A549 (cell line): ENCODE data around the gene OTUB2. TPM values are rescaled to one million over a fixed set of nuclear protein-coding genes. Genes with fewer than 3 reads are reported as not detected.

Experiments
- ATAC-seq, 2 experiments: fragments of 200-7000 bp in 1 of 2; fragments of >200 bp in 1 of 2; cut with Nextera tagmentation in 1 of 2; cut with Tn5 transposase in 1 of 2; 3 replicates each; pipeline versions ENCODE4 v1.8.0 to v1.9.1; 2018 to 2020; ENCODE audit warnings: mild to moderate bottlenecking in 1 of 2, moderate library complexity in 1 of 2
- CTCF ChIA-PET: fragments of 300-600 bp; sonication (Branson Sonifier 250); formaldehyde crosslinking; extraction: SDS; loops from one replicate; lab custom pipeline; 2021; ENCODE audit warnings: antibody characterized with exemption, inconsistent platforms; lab: Yijun Ruan, JAX
- POLR2A ChIA-PET: fragments of 350-600 bp; formaldehyde crosslinking; extraction: SDS; loops from one replicate; lab custom pipeline; 2021; ENCODE audit warnings: antibody characterized with exemption, inconsistent platforms; lab: Yijun Ruan, JAX
- DNase-seq, 2 experiments: peaks; one replicate each; pipeline versions ENCODE4 v3.0.0 to v3.0.0-alpha.2; 2011 to 2016; ENCODE audit warnings: low read depth in 1 of 2, low spot score in 1 of 2
- FAIRE-seq: peaks from 2 replicates; lab custom pipeline; 2011; peaks lifted over from hg19 to GRCh38; lab: Jason Lieb, UNC
- H3K27ac ChIP-seq, 2 experiments: fragments of >200 bp; sonication (Bioruptor Twin); formaldehyde crosslinking; 3 replicates each; pipeline ENCODE4 v1.5.1; 2016 to 2017
- H3K4me1 ChIP-seq: fragments of >200 bp; sonication (Bioruptor Twin); formaldehyde crosslinking; 3 replicates; pipeline ENCODE4 v1.6.1; 2016
- H3K4me2 ChIP-seq: fragments of >200 bp; sonication (Bioruptor Twin); formaldehyde crosslinking; 3 replicates; pipeline ENCODE4 v1.6.1; 2016
- H3K4me3 ChIP-seq: fragments of >200 bp; sonication (Bioruptor Twin); formaldehyde crosslinking; 3 replicates; pipeline ENCODE4 v1.5.1; 2016
- H3K9me3 ChIP-seq: fragments of >200 bp; sonication (Bioruptor Twin); formaldehyde crosslinking; 3 replicates; pipeline ENCODE4 v1.6.1; 2016
- EHMT2 ChIP-seq: fragments of 200-600 bp; sonication (generic); IDR thresholded peaks from 2 replicates; pipeline ENCODE4 v1.6.1; 2016; ENCODE audit warnings: antibody characterized with exemption, low read depth, mild to moderate bottlenecking, moderate library complexity
- FOSB ChIP-seq: fragments of 250-450 bp; sonication (Bioruptor Pico); IDR thresholded peaks from 2 replicates; pipeline ENCODE4 v1.5.0; 2020; ENCODE audit warnings: mild to moderate bottlenecking, moderate library complexity
- FOXS1 ChIP-seq: fragments of 250-450 bp; sonication (Bioruptor Pico); IDR thresholded peaks from 2 replicates; pipeline ENCODE4 v1.5.0; 2020; ENCODE audit warnings: mild to moderate bottlenecking, moderate library complexity
- GATA3 ChIP-seq: IDR thresholded peaks from 2 replicates; pipeline ENCODE4 v1.6.1; 2012; ENCODE audit warnings: borderline replicate concordance
- HDAC2 ChIP-seq: fragments of 200-600 bp; sonication (generic); IDR thresholded peaks from 2 replicates; pipeline ENCODE4 v1.6.1; 2016
- HOXA7 ChIP-seq: fragments of 250-450 bp; sonication (Bioruptor Pico); IDR thresholded peaks from 2 replicates; pipeline ENCODE4 v1.5.0; 2020; ENCODE audit warnings: mild to moderate bottlenecking, moderate library complexity
- JUNB ChIP-seq: fragments of >200 bp; sonication (Bioruptor Twin); formaldehyde crosslinking; IDR thresholded peaks from 2 replicates; pipeline ENCODE4 v1.6.1; 2016
- MAFK ChIP-seq: fragments of 450-650 bp; IDR thresholded peaks from 2 replicates; pipeline ENCODE4 v1.6.1; 2014; ENCODE audit not compliant: partially characterized antibody
- NFE2L2 ChIP-seq: fragments of 150-350 bp; conservative IDR thresholded peaks from 2 replicates; pipeline ENCODE4 v1.6.1; 2014; ENCODE audit warnings: low read length
- PHF8 ChIP-seq: fragments of 200-600 bp; sonication (generic); IDR thresholded peaks from 2 replicates; pipeline ENCODE4 v1.6.1; 2016; ENCODE audit warnings: low read depth, mild to moderate bottlenecking, antibody characterized with exemption, moderate library complexity, borderline replicate concordance
- POLR2AphosphoS2 ChIP-seq: conservative IDR thresholded peaks from 2 replicates; pipeline ENCODE4 v1.6.1; 2012; ENCODE audit warnings: low read length, improper control_type of control experiment, inconsistent platforms
- RARB ChIP-seq: fragments of 250-450 bp; sonication (Bioruptor Pico); IDR thresholded peaks from 2 replicates; pipeline ENCODE4 v1.8.0; 2021; ENCODE audit warnings: mild to moderate bottlenecking, moderate library complexity
- RNF2 ChIP-seq: fragments of 200-600 bp; sonication (generic); IDR thresholded peaks from 2 replicates; pipeline ENCODE4 v1.6.1; 2016; ENCODE audit warnings: low read depth, mild to moderate bottlenecking, antibody characterized with exemption, moderate library complexity, borderline replicate concordance
- SMC3 ChIP-seq: fragments of >200 bp; sonication (Bioruptor Twin); formaldehyde crosslinking; IDR thresholded peaks from 3 replicates; pipeline ENCODE4 v1.6.1; 2018; ENCODE audit warnings: inconsistent platforms
- SREBF2 ChIP-seq: fragments of 450-650 bp; IDR thresholded peaks from 2 replicates; pipeline ENCODE4 v1.6.1; 2014; ENCODE audit warnings: mild to moderate bottlenecking, moderate library complexity
- ZSCAN20 ChIP-seq: fragments of 250-450 bp; sonication (Bioruptor Pico); IDR thresholded peaks from 2 replicates; pipeline ENCODE4 v1.8.0; 2022; ENCODE audit warnings: mild to moderate bottlenecking, moderate library complexity
- WGBS: methylation state at CpG from one replicate; pipeline ENCODE4 v1.1.6; 2017; ENCODE audit errors: missing lambda C conversion rate; 5-methylcytosine and 5-hydroxymethylcytosine counted together
- polyA plus RNA-seq, 4 experiments: library from polyadenylated mRNA; depleted of rRNA in 3 of 4; stranded (reverse); fragments of >200 nt; fragmentation: RNase III in 1 of 4; extraction: RNeasy Plus Mini Kit Qiagen cat#74134 plus additional on column Dnase treatment in 1 of 4; gene quantifications; 2 replicates in 3 of 4; 3 replicates in 1 of 4; pipeline ENCODE4 v1.2.3, GENCODE V29; 2011 to 2017
- TF ChIP-seq, protein P1 (sequence below): fragments of 250-450 bp; sonication (Bioruptor Pico); IDR thresholded peaks from 2 replicates; pipeline ENCODE4 v1.5.0; 2021; ENCODE audit warnings: mild to moderate bottlenecking, moderate library complexity, borderline replicate concordance
- TF ChIP-seq, protein P2 (sequence below): fragments of 250-450 bp; sonication (Bioruptor Pico); IDR thresholded peaks from 2 replicates; pipeline ENCODE4 v1.5.0; 2020; ENCODE audit warnings: low read depth, mild to moderate bottlenecking, moderate library complexity
- TF ChIP-seq, protein P3 (sequence below): IDR thresholded peaks from 2 replicates; pipeline ENCODE4 v1.6.1; 2012
- TF ChIP-seq, protein P4 (sequence below): fragments of >200 bp; sonication (Bioruptor Twin); formaldehyde crosslinking; IDR thresholded peaks from 3 replicates; pipeline ENCODE4 v1.6.1; 2016

OTUB2 gene
- polyA plus RNA-seq, 2 of the 4 experiments (the other 2 are of a cell fraction) = 1.2 to 2.5 TPM

DNA sequence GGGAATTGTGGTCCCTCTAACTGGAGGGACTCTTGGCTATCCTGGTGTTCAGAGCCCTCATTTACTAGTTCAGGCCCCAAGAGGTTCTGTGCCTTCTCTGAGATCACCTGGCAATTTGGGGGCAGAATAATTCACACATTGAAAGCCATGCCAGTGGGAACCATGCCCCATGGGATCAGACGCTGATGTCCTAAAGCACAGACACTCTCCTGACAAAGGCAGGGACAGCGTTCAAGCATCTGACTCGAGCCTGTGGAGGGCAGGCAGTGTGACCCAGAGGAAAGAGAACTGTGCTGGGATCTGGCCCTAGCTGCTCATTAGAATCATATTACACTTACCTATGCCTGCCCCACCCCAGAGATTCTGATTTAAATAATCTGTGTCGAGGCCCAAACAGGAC is 47.4 kb upstream of the OTUB2 start (continued):
- TF ChIP-seq FOSB (CRISPR knock-in tag) (no peak), GATA3 (no peak), SREBF2 (no peak), POLR2AphosphoS2 (no peak)
- TF ChIP-seq, protein P1, sequence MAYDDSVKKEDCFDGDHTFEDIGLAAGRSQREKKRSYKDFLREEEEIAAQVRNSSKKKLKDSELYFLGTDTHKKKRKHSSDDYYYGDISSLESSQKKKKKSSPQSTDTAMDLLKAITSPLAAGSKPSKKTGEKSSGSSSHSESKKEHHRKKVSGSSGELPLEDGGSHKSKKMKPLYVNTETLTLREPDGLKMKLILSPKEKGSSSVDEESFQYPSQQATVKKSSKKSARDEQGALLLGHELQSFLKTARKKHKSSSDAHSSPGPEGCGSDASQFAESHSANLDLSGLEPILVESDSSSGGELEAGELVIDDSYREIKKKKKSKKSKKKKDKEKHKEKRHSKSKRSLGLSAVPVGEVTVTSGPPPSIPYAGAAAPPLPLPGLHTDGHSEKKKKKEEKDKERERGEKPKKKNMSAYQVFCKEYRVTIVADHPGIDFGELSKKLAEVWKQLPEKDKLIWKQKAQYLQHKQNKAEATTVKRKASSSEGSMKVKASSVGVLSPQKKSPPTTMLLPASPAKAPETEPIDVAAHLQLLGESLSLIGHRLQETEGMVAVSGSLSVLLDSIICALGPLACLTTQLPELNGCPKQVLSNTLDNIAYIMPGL (CRISPR knock-in tag) = no peak

DNA sequence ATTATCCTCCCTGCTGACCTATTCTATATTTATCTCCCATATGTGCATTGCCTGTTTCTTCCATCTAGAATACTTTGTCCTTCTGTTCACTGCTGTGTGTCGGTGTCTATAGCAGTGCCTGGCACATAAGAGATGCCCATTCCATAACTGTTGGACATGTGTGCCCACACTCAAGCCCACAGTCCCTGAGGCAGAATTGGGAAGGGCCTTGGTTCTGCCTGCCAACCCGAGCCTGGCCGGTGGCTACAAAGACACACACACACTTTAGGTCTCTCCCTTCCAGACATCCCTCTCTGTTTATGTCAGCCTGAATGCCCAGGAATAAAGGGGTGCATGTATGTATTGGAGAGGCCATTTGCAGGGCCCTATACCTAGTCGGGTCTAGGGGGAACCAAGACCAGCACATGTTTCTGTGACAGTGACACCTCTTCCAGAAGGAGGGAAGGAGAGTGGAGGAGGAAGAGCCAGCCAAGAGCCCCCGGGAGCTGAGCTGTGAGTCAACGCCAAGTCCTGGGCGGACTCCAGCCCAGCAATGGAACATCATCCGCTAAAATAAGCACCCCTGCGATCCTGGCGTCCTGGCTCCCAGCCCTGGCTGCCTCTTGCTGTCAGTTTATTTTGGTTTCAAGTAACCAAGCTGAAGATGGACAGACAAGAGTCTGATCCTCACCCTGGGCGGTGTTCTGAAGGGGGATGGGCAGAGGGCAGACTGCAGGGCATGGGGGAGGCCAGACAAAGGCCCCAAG is 45.5 kb upstream of the OTUB2 start:
- no peak for FAIRE-seq
- H3K4me3 ChIP-seq = no peak overlapping the region
- ATAC-seq = no peak

DNA sequence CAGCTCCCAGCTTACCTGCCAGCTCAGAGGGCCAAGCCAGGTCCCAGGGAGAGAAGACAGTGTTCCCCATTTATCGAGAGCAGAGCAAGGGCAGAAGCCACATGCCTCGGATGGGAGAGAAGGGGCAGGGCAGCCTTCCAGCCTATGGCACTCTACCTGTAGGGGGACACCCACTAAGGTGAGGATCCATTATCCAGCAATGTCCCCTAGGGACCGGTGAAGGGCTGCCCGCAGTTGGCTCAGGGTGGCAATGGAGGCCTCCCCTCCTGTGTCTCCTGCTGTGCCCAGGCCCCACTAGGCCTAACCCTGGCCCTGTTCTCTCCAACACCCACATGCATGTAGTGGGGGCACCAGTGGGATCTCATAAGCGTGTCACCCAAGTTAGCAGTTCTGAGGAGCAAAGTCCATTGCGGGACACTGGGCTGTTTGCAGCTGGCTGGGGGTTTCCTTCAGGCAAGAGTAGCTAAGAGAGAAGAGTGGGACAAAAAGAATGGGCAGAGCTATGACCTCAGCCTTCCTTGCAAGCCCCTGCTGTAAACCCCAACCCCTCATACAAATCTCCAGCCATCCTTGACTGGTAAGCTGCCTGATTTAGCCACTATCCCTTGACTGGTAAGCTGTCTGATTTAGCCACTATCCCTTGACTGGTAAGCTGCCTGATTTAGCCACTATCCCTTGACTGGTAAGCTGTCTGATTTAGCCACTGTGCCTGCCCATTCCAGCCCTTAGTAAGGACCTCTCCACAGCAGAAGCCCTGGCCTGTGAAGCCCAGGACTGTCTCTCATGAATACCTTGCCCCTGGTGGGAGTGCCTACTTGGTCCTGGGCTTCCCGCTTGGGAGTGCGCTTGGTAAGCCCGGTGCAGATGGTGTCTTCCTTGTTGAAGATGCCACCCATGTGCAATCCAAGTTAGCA is 44.6 kb upstream of the OTUB2 start:
- Histone ChIP-seq H3K4me3 (no peak overlapping the region), H3K4me1 (peaks cover 7% of the 10 kb centered on the region; the same call in 1 of the 3 replicates), H3K4me2 (no peak overlapping the region), H3K9me3 (no peaks in the 10 kb centered on the region), H3K27ac (no peak overlapping the region)
- POLR2A ChIA-PET = no interaction called here
- FAIRE-seq (no peak), ATAC-seq (no peak), DNase-seq (no peak)
- 84% methylated on average over 7 of the region's 9 CpGs for WGBS
- CTCF ChIA-PET = interaction anchor here (1.2 to 7.0 kb wide), 8 partner anchors 9 to 155 kb away, joined by 3 to 83 read pairs (median 6); partner anchors contain the start of gene CCDC197
- TF ChIP-seq, protein P2, sequence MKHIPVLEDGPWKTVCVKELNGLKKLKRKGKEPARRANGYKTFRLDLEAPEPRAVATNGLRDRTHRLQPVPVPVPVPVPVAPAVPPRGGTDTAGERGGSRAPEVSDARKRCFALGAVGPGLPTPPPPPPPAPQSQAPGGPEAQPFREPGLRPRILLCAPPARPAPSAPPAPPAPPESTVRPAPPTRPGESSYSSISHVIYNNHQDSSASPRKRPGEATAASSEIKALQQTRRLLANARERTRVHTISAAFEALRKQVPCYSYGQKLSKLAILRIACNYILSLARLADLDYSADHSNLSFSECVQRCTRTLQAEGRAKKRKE (CRISPR knock-in tag) = no peak

More for the DNA sequence above, 45.5 kb upstream of the OTUB2 start:
- WGBS = 55% methylated on average over 9 of the region's 11 CpGs
- no peak overlapping the region for H3K27ac ChIP-seq
- no peaks in the 10 kb centered on the region for H3K9me3 ChIP-seq
- ChIA-PET POLR2A (no interaction called here), CTCF (interaction anchor here (2.5 to 7.0 kb wide), 3 partner anchors 17 to 44 kb away, joined by 6 to 83 read pairs (median 63); partner anchors contain the start of gene CCDC197)
- no peak overlapping the region for H3K4me2 ChIP-seq
- 0 out of 3 replicates have a peak, but pooled peaks cover 7% of the 10 kb centered on the region for H3K4me1 ChIP-seq
- TF ChIP-seq FOXS1 (CRISPR knock-in tag) = no peak
- TF ChIP-seq, protein P3, sequence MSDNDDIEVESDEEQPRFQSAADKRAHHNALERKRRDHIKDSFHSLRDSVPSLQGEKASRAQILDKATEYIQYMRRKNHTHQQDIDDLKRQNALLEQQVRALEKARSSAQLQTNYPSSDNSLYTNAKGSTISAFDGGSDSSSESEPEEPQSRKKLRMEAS = no peak
- no peak for TF ChIP-seq HOXA7
- no peak for TF ChIP-seq HDAC2
- TF ChIP-seq, protein P4, sequence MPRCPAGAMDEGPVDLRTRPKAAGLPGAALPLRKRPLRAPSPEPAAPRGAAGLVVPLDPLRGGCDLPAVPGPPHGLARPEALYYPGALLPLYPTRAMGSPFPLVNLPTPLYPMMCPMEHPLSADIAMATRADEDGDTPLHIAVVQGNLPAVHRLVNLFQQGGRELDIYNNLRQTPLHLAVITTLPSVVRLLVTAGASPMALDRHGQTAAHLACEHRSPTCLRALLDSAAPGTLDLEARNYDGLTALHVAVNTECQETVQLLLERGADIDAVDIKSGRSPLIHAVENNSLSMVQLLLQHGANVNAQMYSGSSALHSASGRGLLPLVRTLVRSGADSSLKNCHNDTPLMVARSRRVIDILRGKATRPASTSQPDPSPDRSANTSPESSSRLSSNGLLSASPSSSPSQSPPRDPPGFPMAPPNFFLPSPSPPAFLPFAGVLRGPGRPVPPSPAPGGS = no peak
- DNase-seq = no peak

DNA sequence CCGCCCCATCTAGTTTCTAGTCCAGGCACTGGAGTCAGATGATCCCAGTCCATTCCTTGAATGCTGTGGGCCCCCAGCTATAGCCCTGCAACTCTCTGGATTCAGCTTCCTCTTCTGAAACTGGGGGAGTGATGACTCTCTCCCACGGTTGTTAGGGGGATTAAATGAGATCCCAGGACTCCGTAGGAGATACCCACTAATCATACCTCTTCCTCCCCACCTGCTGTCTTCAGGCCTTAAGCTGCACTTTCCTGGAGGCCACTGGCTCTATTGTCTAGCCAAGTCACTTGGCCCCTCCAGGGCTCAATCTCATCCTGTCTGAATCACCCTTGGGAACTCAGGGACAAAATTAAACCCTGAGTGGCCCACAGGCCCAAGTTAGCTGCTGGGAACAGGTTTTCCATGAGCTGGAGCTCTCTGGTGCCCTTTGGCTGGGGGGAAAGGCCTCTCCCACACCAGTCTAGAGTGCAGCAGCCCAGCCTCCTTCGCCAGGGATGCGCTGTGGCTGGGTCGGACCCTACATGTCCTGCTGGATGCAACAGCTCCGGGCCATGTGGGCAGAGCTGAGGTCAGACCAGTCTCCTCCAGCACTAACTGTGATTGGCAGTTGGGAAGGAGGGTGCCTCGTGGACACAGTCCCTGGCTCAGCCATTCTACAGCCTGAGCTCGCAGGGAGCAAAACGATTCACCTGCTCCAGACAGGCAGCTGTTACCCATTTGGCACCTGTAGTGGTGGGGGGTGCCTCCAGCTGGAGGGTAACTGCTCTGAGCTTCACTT is 43.7 kb upstream of the OTUB2 start:
- Histone ChIP-seq H3K27ac (no peak overlapping the region), H3K9me3 (no peaks in the 10 kb centered on the region), H3K4me3 (no peak overlapping the region), H3K4me2 (no peak overlapping the region), H3K4me1 (peaks cover 15% of the 10 kb centered on the region)
- DNase-seq = no peak
- CTCF ChIA-PET = interaction anchor here (0.5 to 7.0 kb wide), 11 partner anchors 9 to 154 kb away, joined by 3 to 83 read pairs (median 6); partner anchors contain the start of gene CCDC197
- POLR2A ChIA-PET = no interaction called here
- no peak for FAIRE-seq
- no peak for ATAC-seq
- WGBS = 71% methylated on average over 7 of the region's 10 CpGs
- TF ChIP-seq NFE2L2 (no peak), PHF8 (no peak), ZSCAN20 (no peak), SMC3 (no peak), HOXA7 (no peak), RNF2 (no peak), RARB (CRISPR knock-in tag) (no peak), JUNB (no peak), EHMT2 (no peak), MAFK (no peak)
- TF ChIP-seq, protein P3 = no peak
- TF ChIP-seq, protein P2 (CRISPR knock-in tag) = no peak
